Peyer's patch (tissue), 4 donors: ENCODE results near the gene ZNF8. TPM values are rescaled to one million over a fixed set of nuclear protein-coding genes. Genes with fewer than 3 reads are reported as not detected.
"Not testable (repeated sequence)": the region's sequence is repeated elsewhere in the genome, so short reads cannot be mapped to it uniquely, and the experiment has no call there.

Source experiments
- DNase-seq, 3 donors: peaks; one replicate each; pipeline ENCODE4 v3.0.0-alpha.2; 2017 to 2019
- H3K27ac ChIP-seq, 4 donors: fragments of 200-600 bp; sonication (generic); one replicate each; pipeline ENCODE4 v1.5.1; 2016 to 2019
- H3K27me3 ChIP-seq, 2 donors: fragments of 200-600 bp; sonication (generic); one replicate each; pipeline ENCODE4 v1.5.1; 2019
- H3K36me3 ChIP-seq, 3 donors: fragments of 200-600 bp; sonication (generic); one replicate each; pipeline ENCODE4 v1.5.1; 2016 to 2019
- H3K4me1 ChIP-seq, 4 donors: fragments of 200-600 bp; sonication (generic); one replicate each; pipeline ENCODE4 v1.5.1; 2016 to 2019
- H3K4me3 ChIP-seq, 4 donors: fragments of 200-600 bp; sonication (generic); 1 replicate in 3 of 4; 2 replicates in 1 of 4; pipeline ENCODE4 v1.5.1; 2016 to 2019; ENCODE audit warnings: mild to moderate bottlenecking in 1 of 4
- H3K9me3 ChIP-seq, 4 donors: fragments of 200-600 bp; sonication (generic); one replicate each; pipeline ENCODE4 v1.5.1; 2016 to 2019; ENCODE audit warnings: mild to moderate bottlenecking in 1 of 4
- CTCF ChIP-seq, 6 experiments: fragments of 450-650 bp in 4 of 6; fragments of 200-600 bp in 2 of 6; sonication (generic) in 1 of 6; IDR thresholded peaks; one replicate each; pipeline ENCODE4 v1.5.1; 2017 to 2019; ENCODE audit warnings: antibody characterized with exemption in 6 of 6, mild to moderate bottlenecking in 3 of 6, moderate library complexity in 1 of 6
- POLR2A ChIP-seq, 2 donors: fragments of 450-650 bp; IDR thresholded peaks; one replicate each; pipeline ENCODE4 v1.5.1; 2017; ENCODE audit warnings: antibody characterized with exemption in 2 of 2, mild to moderate bottlenecking in 2 of 2, moderate library complexity in 2 of 2
- total RNA-seq, 4 donors: library from RNA; depleted of rRNA; stranded (reverse); fragments of >200 nt; gene quantifications; one replicate each; pipeline ENCODE4 v1.1.0, GENCODE V29; 2016

ZNF8 gene
- total RNA-seq, 4 donors from 2014 or later = 7.0 to 8.9 (median 7.9) TPM

GRCh38 chr19:58252102-58252685, 26.6 kb upstream of the ZNF8 start:
- Histone ChIP-seq H3K4me1 (no peaks in the 10 kb centered on the region), H3K9me3 (peaks cover 0 to 98% (median 32%) of the 10 kb centered on the region in 4 donors), H3K4me3 (no peak overlapping the region), H3K36me3 (peaks cover 0 to 99% (median 5%) of the 10 kb centered on the region in 3 donors), H3K27ac (no peak overlapping the region), H3K27me3 (no peaks in the 10 kb centered on the region)
- DNase-seq = no peak
- TF ChIP-seq POLR2A (IDR thresholded peaks at IDR 0.05) = no peak
- TF ChIP-seq CTCF (IDR thresholded peaks at IDR 0.05) = no peak

- H3K4me1 ChIP-seq, DNase-seq, H3K27me3 ChIP-seq, H3K27ac ChIP-seq, H3K4me3 ChIP-seq: not testable (repeated sequence)
- Histone ChIP-seq H3K36me3 (peaks cover 0 to 97% (median 4%) of the 10 kb centered on the region in 3 donors), H3K9me3 (peaks cover 4 to 100% (median 54%) of the 10 kb centered on the region in 4 donors)
Observed at GRCh38 chr19:58258259-58258658, 20.5 kb upstream of the ZNF8 start.

- DNase-seq = no peak
- H3K9me3 ChIP-seq = peaks cover 4 to 100% (median 61%) of the 10 kb centered on the region in 4 donors
- H3K4me1 ChIP-seq = no peaks in the 10 kb centered on the region
- TF ChIP-seq POLR2A (IDR thresholded peaks at IDR 0.05) (no peak), CTCF (IDR thresholded peaks at IDR 0.05) (no peak)
- peaks cover 0 to 88% (median 0%) of the 10 kb centered on the region in 3 donors for H3K36me3 ChIP-seq
- H3K27ac ChIP-seq = no peak overlapping the region
- no peak overlapping the region for H3K4me3 ChIP-seq
- no peaks in the 10 kb centered on the region for H3K27me3 ChIP-seq
Observed at GRCh38 chr19:58261600-58261967, 17.2 kb upstream of the ZNF8 start.

- Histone ChIP-seq H3K36me3 (peaks cover 0 to 84% (median 0%) of the 10 kb centered on the region in 3 donors), H3K4me1 (no peaks in the 10 kb centered on the region), H3K9me3 (peaks cover 4 to 100% (median 61%) of the 10 kb centered on the region in 4 donors), H3K4me3 (no peak overlapping the region), H3K27ac (no peak overlapping the region), H3K27me3 (no peaks in the 10 kb centered on the region)
- TF ChIP-seq POLR2A (IDR thresholded peaks at IDR 0.05) (no peak), CTCF (IDR thresholded peaks at IDR 0.05) (no peak)
- no peak for DNase-seq
Observed at GRCh38 chr19:58261968-58262921, 16.5 kb upstream of the ZNF8 start.

- H3K36me3 ChIP-seq = peaks cover 0 to 78% (median 0%) of the 10 kb centered on the region in 3 donors
- no peak for DNase-seq
- H3K4me3 ChIP-seq = no peak overlapping the region
Observed at GRCh38 chr19:58262922-58263296, 15.8 kb upstream of the ZNF8 start.

More at GRCh38 chr19:58262922-58263296, 15.8 kb upstream of the ZNF8 start:
- Histone ChIP-seq H3K9me3 (peaks cover 4 to 100% (median 59%) of the 10 kb centered on the region in 4 donors), H3K27ac (no peak overlapping the region), H3K4me1 (no peaks in the 10 kb centered on the region), H3K27me3 (no peaks in the 10 kb centered on the region)
- TF ChIP-seq CTCF (IDR thresholded peaks at IDR 0.05) (no peak), POLR2A (IDR thresholded peaks at IDR 0.05) (no peak)
